ENCODE data around the gene GIGYF1.
"Not testable (repeated sequence)": the region's sequence is repeated elsewhere in the genome, so short reads cannot be mapped to it uniquely, and the experiment has no call there.

The GIGYF1 gene

DNA sequence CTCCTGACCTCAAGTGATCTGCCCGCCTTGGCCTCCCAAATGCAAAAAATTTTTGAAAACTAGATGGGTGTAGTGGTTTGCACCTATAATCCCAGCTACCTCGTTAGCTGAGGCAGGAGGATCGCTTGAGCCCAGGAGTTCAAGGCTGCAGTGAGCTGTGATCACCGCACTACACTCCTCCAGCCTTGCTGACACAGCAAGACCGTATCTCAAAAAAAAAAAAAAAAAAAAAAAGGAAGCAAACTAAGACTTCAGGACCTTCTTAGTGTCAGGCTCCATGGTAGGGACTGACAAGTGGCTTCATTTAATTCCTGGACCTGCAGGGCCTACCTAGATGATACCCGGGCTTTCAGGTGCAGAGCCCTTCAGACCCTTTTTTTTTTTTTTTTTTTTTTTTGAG, 14.3 kb upstream of the GIGYF1 start:
- DNase-seq (ENCODE audit: low read depth in 2 of 2, low spot score in 1 of 2), result no peak

DNA sequence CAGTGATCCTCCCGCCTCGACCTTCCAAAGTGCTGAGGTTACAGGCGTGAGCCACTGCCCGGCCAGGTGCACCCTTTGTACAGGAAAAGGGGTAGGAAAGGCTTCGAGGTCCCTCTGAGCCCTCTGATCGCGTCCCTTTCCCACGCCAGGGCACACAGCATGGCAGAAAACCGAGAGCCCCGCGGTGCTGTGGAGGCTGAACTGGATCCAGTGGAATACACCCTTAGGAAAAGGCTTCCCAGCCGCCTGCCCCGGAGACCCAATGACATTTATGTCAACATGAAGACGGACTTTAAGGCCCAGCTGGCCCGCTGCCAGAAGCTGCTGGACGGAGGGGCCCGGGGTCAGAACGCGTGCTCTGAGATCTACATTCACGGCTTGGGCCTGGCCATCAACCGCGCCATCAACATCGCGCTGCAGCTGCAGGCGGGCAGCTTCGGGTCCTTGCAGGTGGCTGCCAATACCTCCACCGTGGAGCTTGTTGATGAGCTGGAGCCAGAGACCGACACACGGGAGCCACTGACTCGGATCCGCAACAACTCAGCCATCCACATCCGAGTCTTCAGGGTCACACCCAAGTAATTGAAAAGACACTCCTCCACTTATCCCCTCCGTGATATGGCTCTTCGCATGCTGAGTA, 12.7 kb upstream of the GIGYF1 start:
- DNase-seq (ENCODE audit: low read depth in 2 of 2, low spot score in 1 of 2), result no peak

- DNase-seq (ENCODE audit: low read depth in 2 of 2, low spot score in 1 of 2), result peak; percentile 96
These were observed 12.0 kb upstream of the GIGYF1 start, which contains the start of gene POP7 for GRCh38 chr7:100705753-100706671. TSS of gene POP7 (plus strand) at chr7:100706121. CDS start at chr7:100706831, 710 bp downstream.

GRCh38 chr7:100705320-100705752, 11.3 kb upstream of the GIGYF1 start:
- DNase-seq (ENCODE audit: low read depth in 2 of 2, low spot score in 1 of 2), result peak; percentile 59 to 71

- not testable (repeated sequence) for DNase-seq (ENCODE audit: low read depth in 2 of 2, low spot score in 1 of 2)
These were observed 7.0 kb upstream of the GIGYF1 start for GRCh38 chr7:100701089-100701488.

GRCh38 chr7:100699018-100699417, 5.0 kb upstream of the GIGYF1 start:
- no peak for DNase-seq (ENCODE audit: low read depth in 2 of 2, low spot score in 1 of 2)

DNA sequence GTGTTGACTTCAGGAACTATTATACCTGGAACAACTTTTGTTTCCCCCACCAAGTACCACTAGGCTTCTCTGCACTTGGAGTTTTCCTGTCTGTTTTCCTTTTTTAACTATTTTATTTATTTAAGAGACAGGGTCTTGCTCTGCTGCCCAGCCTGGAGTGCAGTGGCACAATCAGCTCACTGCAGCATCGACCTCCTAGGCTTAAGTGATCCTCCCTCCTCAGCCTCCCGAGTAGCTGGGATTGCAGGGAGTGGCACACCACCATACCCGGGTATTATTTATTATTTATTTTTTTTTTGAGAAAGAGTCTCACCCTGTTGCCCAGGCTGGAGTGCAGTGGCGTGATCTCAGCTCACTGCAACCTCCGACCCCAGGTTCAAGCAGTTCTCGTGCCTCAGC, 2.1 kb upstream of the GIGYF1 start:
- DNase-seq (ENCODE audit: low read depth in 2 of 2, low spot score in 1 of 2), result no peak

DNA sequence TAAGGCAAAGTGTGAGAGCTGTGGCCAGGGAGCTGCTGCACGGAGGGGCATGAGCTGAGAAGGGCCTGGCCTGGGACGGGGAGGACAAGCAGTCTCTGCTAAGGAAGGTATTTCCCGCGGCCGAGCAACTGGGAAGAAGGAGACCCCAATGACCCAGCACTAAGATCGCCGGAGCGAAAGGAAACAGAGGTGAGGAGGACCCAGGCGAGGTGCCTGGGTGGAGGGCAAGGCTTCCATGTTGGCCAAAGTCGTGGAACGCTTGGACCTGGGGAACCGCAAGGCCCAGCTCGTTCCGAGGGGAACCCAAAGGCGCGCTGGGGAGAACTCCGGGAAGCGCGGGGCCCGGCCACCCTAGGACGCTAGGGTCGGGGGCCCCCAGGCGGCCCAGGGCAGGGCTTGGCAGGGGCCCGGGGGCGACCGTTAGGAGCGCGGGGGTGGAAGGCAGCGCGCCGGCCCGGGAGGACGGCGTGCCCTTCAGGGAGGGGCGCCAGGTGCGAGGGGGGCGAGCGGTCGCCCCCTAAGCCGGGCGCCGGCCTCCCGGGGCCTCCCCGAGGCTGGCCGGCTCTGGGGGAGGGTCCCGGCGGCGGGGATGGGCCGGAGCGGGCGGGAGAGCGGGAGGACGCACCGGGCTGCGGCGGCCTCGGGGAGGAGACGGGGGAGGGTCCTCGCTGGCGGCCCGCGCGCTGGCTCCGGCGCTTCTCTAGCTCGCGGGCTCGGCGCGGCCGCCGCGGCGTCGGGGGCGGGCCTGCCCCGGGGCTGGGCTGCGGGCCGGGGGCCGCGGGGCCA, 545 bp downstream of the GIGYF1 start:
- no peak for DNase-seq (ENCODE audit: low read depth in 2 of 2, low spot score in 1 of 2)

GRCh38 chr7:100692578-100692961, 1.5 kb downstream of the GIGYF1 start:
- DNase-seq (ENCODE audit: low read depth in 2 of 2, low spot score in 1 of 2), result no peak

- DNase-seq (ENCODE audit: low read depth in 2 of 2, low spot score in 1 of 2), result peak in 1 of 2 donors; percentile 63
These were observed 2.1 kb downstream of the GIGYF1 start for GRCh38 chr7:100691676-100692577.

- no peak for DNase-seq (ENCODE audit: low read depth in 2 of 2, low spot score in 1 of 2)
These were observed 4.6 kb downstream of the GIGYF1 start for GRCh38 chr7:100689230-100690135.

- no peak for DNase-seq (ENCODE audit: low read depth in 2 of 2, low spot score in 1 of 2)
These were observed 5.7 kb downstream of the GIGYF1 start for GRCh38 chr7:100688326-100688860.

GRCh38 chr7:100687751-100688300, 6.2 kb downstream of the GIGYF1 start:
- no peak for DNase-seq (ENCODE audit: low read depth in 2 of 2, low spot score in 1 of 2)

DNA sequence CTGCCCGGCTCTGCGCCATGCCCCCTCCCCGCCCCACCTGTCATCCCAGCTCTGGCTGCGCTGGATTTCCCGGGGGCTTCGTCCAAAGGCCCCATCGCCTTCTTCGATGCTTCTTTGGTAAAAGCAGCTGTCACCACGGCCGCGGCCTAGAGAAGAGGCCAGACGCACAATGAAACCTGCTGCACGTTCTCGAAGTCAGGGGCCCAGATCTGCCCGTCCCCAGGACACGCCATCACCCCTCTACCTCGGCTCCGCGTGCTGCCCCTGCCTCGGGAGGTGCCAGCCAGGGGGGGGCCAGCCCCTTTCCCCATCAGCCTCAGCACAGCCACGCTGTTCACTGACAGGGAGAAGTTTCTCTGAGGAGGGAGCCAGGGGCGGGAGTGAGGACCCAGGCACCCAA, 6.8 kb downstream of the GIGYF1 start:
- no peak for DNase-seq (ENCODE audit: low read depth in 2 of 2, low spot score in 1 of 2)

- DNase-seq (ENCODE audit: low read depth in 2 of 2, low spot score in 1 of 2), result no peak
These were observed 7.2 kb downstream of the GIGYF1 start for GRCh38 chr7:100686822-100687211.

DNA sequence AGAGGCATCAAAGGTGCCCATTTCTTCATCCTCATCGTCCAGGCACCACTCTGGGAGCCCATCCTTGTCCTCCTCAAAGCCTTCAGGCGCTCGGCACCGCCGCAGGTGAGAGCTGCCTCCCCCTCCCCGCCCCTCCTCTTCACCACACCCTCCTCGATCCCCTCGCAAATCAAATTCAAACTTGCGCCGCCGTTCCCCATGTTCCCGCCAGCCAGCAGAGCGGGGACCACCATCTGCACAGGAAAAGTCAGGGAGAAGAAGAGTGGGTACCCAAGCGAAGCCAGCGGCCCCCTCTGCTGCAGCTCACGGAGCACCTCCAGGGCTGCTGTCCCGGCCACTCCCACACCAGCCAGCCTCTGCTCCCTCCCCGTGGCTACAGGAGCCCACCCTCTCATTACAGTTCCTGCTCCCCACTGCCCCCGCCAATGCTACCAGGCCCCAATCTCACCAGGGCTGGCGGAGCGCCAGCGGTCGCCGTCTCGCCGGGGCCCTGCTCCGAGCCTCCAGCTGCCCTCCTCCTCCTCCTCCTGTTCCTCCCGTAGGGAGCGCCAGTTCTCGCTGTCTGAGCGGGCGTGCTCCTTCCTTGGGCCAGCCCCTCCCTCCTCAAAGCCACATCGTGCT, 7.7 kb downstream of the GIGYF1 start:
- no peak for DNase-seq (ENCODE audit: low read depth in 2 of 2, low spot score in 1 of 2)

DNA sequence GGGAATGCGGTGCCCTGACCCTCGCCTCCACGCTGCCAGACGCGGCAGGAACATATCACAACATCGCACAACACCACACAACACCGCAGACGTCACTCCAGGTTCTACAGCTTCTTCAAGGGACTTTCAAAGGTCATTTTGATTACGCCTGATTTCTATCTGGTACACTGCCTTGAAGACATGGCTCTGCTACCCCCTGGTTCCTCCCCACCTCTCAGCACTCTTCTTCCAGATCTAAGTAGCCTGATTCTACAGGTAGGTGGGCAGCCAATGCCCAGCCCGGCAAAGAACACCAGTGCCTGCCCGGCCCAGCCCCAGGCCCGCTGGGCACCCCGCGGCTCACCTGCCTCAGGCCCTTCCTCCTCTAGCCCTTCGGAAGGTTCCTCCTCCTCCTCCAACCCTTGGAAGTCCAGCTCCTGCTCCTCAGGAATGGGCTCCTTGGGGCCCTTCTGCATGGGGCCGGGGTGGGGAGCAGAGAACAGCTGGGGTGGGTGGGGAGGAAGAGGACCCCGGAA, 8.4 kb downstream of the GIGYF1 start:
- DNase-seq (ENCODE audit: low read depth in 2 of 2, low spot score in 1 of 2), result no peak

GRCh38 chr7:100685049-100685605, 8.9 kb downstream of the GIGYF1 start:
- no peak for DNase-seq (ENCODE audit: low read depth in 2 of 2, low spot score in 1 of 2)

Measured in stimulated activated CD8-positive, alpha-beta memory T cell treated with anti-CD3 and anti-CD28 coated beads, Interleukin-4, amount 100 ng/mL, for 1 hour (primary cell).